Measurements from ENCODE around the gene MAP3K19. TPM values are rescaled to one million over a fixed set of nuclear protein-coding genes. Genes with fewer than 3 reads are reported as not detected.

MAP3K19 gene
- total and polyA plus RNA-seq, 2 of the 8 experiments (the other 6 are each of a cell fraction or from before 2014, with no cell fraction given), result not detected

- peaks cover 2 to 3% of the 10 kb centered on the region in 2 experiments; a peak in 2 of 4 replicates for H3K9me3 ChIP-seq (ENCODE audit: insufficient read depth in 2 of 2, low read depth in 1 of 2, low read length in 1 of 2)
- H2AK5ac ChIP-seq (ENCODE audit: low read depth, low read length), result no peak overlapping the region
- H2AFZ ChIP-seq (ENCODE audit: low read length), result no peak overlapping the region
- no peak overlapping the region for H3K56ac ChIP-seq (replicated peaks; ENCODE audit: insufficient read length, low read depth, low read length)
- no peak overlapping the region for H3K18ac ChIP-seq (ENCODE audit: extremely low read depth, low read length)
- H4K5ac ChIP-seq (ENCODE audit: insufficient read length, low read depth, low read length), result no peak overlapping the region
- no peak overlapping the region for H2BK5ac ChIP-seq (ENCODE audit: low read depth, low read length)
- no peaks in the 10 kb centered on the region for H3K79me1 ChIP-seq (ENCODE audit: low read depth, low read length)
- H3K4me1 ChIP-seq (replicated peaks in 1 of 4; ENCODE audit: control insufficient read depth in 3 of 4, insufficient read depth in 4 of 4, low read length in 3 of 4), result no peaks in the 10 kb centered on the region; a peak in 2 of 7 replicates
- H3K23ac ChIP-seq (ENCODE audit: insufficient read length), result no peak overlapping the region
- H4K8ac ChIP-seq (ENCODE audit: extremely low read depth, insufficient read depth, low read length), result no peak overlapping the region
- H2BK20ac ChIP-seq (ENCODE audit: low read length), result no peak overlapping the region
- H3K79me2 ChIP-seq (ENCODE audit: control insufficient read depth in 1 of 2, insufficient read depth in 2 of 2, low read length in 2 of 2), result no peaks in the 10 kb centered on the region
- no peak overlapping the region for H2BK120ac ChIP-seq (replicated peaks; ENCODE audit: low read depth, low read length)
- H3K4ac ChIP-seq (replicated peaks; ENCODE audit: insufficient read length, low read depth, low read length), result no peak overlapping the region
- no peak overlapping the region for H3K4me3 ChIP-seq (ENCODE audit: extremely low read depth in 1 of 4, insufficient read depth in 2 of 4, low read depth in 3 of 4, low read length in 4 of 4)
- H4K20me1 ChIP-seq (replicated peaks in 1 of 2; ENCODE audit: control insufficient read depth in 1 of 2, insufficient read depth in 2 of 2, low read length in 2 of 2), result no peaks in the 10 kb centered on the region
- CTCF ChIA-PET (ENCODE audit: partially characterized antibody), result interaction anchor here (0.5 to 2.1 kb wide), 6 partner anchors 9 to 902 kb away, joined by 3 to 7 read pairs (median 3); no protein-coding TSS in a partner anchor
- no peak overlapping the region for H3K4me2 ChIP-seq (ENCODE audit: insufficient read depth in 1 of 2, low read depth in 2 of 2, low read length in 2 of 2)
- H3K27me3 ChIP-seq (replicated peaks in 1 of 4; ENCODE audit: control insufficient read depth in 3 of 4, extremely low read depth in 1 of 4, insufficient read depth in 3 of 4, low read length in 3 of 4), result no peaks in the 10 kb centered on the region
- H3K36me3 ChIP-seq (ENCODE audit: control insufficient read depth in 2 of 4, insufficient read depth in 4 of 4, low read length in 3 of 4), result no peaks in the 10 kb centered on the region
- FAIRE-seq (no peak), DNase-seq (ENCODE audit: low read depth in 1 of 2, low spot score in 2 of 2) (no peak)
- H3K27ac ChIP-seq (ENCODE audit: low read depth, low read length), result no peak overlapping the region
- no peak overlapping the region for H3K14ac ChIP-seq (ENCODE audit: insufficient read length)
- no peak overlapping the region for H4K91ac ChIP-seq (replicated peaks; ENCODE audit: insufficient read length, low read length)
- H2BK15ac ChIP-seq (ENCODE audit: low read length), result no peak overlapping the region
- no peaks in the 10 kb centered on the region for H3K23me2 ChIP-seq (ENCODE audit: low read depth, low read length)
- no peak overlapping the region for H2BK12ac ChIP-seq (ENCODE audit: low read depth, low read length)
- POLR2A ChIA-PET (ENCODE audit: partially characterized antibody), result no interaction called here
- TF ChIP-seq SIX5 (IDR thresholded peaks at IDR 0.05; ENCODE audit: low read depth, low read length) (no peak), SP1 (IDR thresholded peaks at IDR 0.05; ENCODE audit: low read depth, low read length) (no peak), CEBPB (IDR thresholded peaks at IDR 0.05; ENCODE audit: low read depth, low read length) (no peak), YY1 (IDR thresholded peaks at IDR 0.05; ENCODE audit: low read depth, low read length) (no peak), SIRT6 (IDR thresholded peaks at IDR 0.05; ENCODE audit: low read length) (no peak), KDM5A (IDR thresholded peaks at IDR 0.05; ENCODE audit: low read length) (no peak), SRF (IDR thresholded peaks at IDR 0.05; ENCODE audit: low read depth, low read length) (no peak), POLR2A (IDR thresholded peaks at IDR 0.05; ENCODE audit: control extremely low read depth in 1 of 2, low read depth in 2 of 2, low read length in 2 of 2) (no peak), MAX (IDR thresholded peaks at IDR 0.05) (no peak), EP300 (IDR thresholded peaks at IDR 0.05; ENCODE audit: borderline replicate concordance in 1 of 2, low read depth in 2 of 2, low read length in 2 of 2) (no peak), HDAC6 (IDR thresholded peaks at IDR 0.05; ENCODE audit: low read depth, low read length) (no peak)
- H3K9ac ChIP-seq (replicated peaks in 1 of 4; ENCODE audit: extremely low read depth in 1 of 4, low read depth in 3 of 4, low read length in 3 of 4), result no peak overlapping the region
Measured at GRCh38 chr2:135011633-135012032, 35.6 kb downstream of the MAP3K19 start.

Measured in H1 (cell line).